Type B pancreatic cell (in vitro differentiated cells): ENCODE data around the gene MYEOV. TPM values are rescaled to one million over a fixed set of nuclear protein-coding genes. Genes with fewer than 3 reads are reported as not detected.

Experiments
- DNase-seq: peaks from one replicate; pipeline ENCODE4 v3.0.0; 2021; ENCODE audit warnings: mixed read lengths; ENCODE audit not compliant: unreplicated experiment; ENCODE audit errors: extremely low spot score
- H3K27ac Mint-ChIP-seq: 2 replicates; pipeline ENCODE4 v1.8.0; 2021; ENCODE audit warnings: mild to moderate bottlenecking, mixed read lengths
- H3K27me3 Mint-ChIP-seq: 2 replicates; pipeline ENCODE4 v1.8.0; 2021; ENCODE audit warnings: mixed read lengths
- H3K36me3 Mint-ChIP-seq: 2 replicates; pipeline ENCODE4 v1.8.0; 2021; ENCODE audit warnings: mixed read lengths
- H3K4me1 Mint-ChIP-seq: one replicate; pipeline ENCODE4 v1.8.0; 2021; ENCODE audit warnings: mixed read lengths; ENCODE audit not compliant: unreplicated experiment
- H3K4me3 Mint-ChIP-seq: 2 replicates; pipeline ENCODE4 v1.8.0; 2021; ENCODE audit warnings: mild to moderate bottlenecking, mixed read lengths
- H3K9me3 Mint-ChIP-seq: 2 replicates; pipeline ENCODE4 v1.8.0; 2021; ENCODE audit warnings: mixed read lengths
- total RNA-seq: library from RNA; stranded (reverse); gene quantifications from 2 replicates; pipeline ENCODE4 v1.2.1, GENCODE V29; 2021; ENCODE audit warnings: low replicate concordance
- TF ChIP-seq, protein P1 (sequence below): fragments of 200-600 bp; sonication (generic); conservative IDR thresholded peaks from 2 replicates; pipeline ENCODE4 v1.5.0; 2021; ENCODE audit warnings: antibody characterized with exemption, mild to moderate bottlenecking

MYEOV gene
- total RNA-seq, 1 donor from 2014 or later = 4.1 TPM

DNA sequence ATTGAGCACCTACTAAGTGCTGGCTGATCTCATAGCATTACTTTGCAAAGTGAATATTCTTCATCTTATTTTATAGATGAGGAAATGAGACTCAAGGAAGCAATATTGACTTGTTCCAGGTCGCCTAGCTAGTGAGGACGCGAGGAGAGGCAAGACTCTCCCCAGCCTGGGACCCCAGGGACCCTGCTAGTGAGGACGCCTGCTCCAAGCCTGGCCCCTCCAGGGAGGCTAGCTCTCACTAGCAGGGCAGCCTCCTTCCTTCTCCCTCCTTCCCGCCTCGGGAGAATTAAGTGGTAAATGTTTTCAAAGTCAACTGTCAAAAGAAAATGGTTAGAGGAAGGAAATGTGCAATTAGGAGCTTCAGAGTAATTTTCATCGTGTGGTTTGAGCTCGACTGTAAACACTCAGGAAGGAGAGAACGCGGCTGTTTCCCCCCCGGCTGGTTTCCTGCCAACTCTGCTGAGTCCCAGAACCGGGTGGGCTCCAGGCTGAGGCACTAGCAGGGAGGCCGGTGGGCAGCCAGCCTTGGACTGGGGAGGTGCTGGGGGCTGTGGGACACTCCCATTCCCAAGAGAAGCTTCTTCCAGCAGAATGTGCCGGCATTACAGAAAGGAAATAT is 17.9 kb downstream of the MYEOV start:
- no peak overlapping the region for H3K4me3 Mint-ChIP-seq
- H3K27me3 Mint-ChIP-seq = peaks cover 7% of the 10 kb centered on the region
- no peak overlapping the region for H3K27ac Mint-ChIP-seq
- peaks cover 11% of the 10 kb centered on the region for H3K4me1 Mint-ChIP-seq
- no peaks in the 10 kb centered on the region for H3K9me3 Mint-ChIP-seq
- no peaks in the 10 kb centered on the region for H3K36me3 Mint-ChIP-seq
- TF ChIP-seq, protein P1, sequence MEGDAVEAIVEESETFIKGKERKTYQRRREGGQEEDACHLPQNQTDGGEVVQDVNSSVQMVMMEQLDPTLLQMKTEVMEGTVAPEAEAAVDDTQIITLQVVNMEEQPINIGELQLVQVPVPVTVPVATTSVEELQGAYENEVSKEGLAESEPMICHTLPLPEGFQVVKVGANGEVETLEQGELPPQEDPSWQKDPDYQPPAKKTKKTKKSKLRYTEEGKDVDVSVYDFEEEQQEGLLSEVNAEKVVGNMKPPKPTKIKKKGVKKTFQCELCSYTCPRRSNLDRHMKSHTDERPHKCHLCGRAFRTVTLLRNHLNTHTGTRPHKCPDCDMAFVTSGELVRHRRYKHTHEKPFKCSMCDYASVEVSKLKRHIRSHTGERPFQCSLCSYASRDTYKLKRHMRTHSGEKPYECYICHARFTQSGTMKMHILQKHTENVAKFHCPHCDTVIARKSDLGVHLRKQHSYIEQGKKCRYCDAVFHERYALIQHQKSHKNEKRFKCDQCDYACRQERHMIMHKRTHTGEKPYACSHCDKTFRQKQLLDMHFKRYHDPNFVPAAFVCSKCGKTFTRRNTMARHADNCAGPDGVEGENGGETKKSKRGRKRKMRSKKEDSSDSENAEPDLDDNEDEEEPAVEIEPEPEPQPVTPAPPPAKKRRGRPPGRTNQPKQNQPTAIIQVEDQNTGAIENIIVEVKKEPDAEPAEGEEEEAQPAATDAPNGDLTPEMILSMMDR = no peak
- no peak for DNase-seq

DNA sequence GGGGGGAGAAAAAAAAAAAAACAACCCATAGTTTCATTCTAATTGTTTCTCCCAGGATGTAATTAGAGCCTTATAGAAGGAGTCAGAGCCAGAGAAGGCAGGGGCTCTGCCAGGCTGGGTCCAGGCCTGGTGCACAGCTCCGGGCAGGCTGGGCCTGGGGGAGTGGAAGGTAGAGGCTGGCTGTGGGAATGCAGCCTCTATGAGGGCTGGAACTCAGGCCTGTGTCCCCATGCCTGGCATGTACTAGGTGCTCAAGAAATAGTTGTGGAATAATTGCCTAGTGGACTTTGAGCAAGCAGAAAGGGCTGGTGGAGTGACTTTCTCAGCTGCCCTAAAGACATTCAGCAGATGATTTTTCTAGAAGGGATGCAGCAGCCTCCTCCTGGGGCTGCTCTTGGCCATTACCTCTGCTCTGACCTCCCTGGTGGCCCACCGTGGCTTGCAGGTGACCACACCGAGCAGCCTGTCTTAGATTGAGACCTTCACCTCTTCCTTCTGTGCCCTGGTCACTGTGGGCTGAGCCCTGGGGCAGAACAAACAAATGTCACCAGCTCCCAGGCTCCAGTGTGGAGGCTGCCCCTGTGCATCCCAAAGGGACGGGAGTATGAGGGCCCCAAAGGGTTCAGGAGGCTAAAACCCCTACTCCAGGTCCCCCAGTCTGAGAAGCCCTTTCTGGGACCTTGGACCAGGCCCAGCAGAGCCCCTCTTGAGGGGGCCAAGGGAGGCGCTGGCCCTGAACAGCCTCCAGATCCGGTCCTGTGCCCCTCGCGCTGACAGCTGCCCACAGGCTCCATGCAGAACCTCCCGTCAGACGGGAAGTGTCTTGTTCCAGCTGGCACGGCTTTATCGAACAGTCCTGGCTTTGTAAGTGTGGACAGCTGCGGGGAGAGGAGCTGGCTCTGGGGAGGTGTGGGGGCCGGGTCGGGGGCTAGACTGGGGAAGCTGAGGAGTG is 18.8 kb downstream of the MYEOV start:
- H3K27ac Mint-ChIP-seq = no peak overlapping the region
- peaks cover 11% of the 10 kb centered on the region for H3K4me1 Mint-ChIP-seq
- TF ChIP-seq, protein P1 = no peak
- DNase-seq = no peak
- peaks cover 1% of the 10 kb centered on the region for H3K36me3 Mint-ChIP-seq
- peaks cover 7% of the 10 kb centered on the region for H3K27me3 Mint-ChIP-seq
- H3K4me3 Mint-ChIP-seq = no peak overlapping the region
- H3K9me3 Mint-ChIP-seq = peaks cover 5% of the 10 kb centered on the region

DNA sequence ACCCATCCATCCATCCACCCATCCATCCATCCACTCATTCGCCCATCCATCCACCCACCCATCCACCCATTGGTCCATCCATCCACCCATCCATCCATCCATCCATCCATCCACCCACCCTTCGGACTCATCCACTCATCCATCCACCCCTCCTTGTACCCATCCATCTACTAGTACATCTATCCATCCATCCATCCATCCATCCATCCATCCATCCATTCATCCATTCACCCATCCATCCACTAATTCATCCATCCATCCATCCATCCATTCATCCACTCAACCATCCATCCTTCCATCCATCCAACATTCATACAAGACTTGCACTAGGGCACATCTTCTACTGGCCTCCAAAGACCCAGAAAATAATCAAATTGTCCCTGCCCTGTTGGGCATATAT is 20.0 kb downstream of the MYEOV start:
- Mint-ChIP-seq H3K9me3 (peaks cover 14% of the 10 kb centered on the region), H3K4me3 (no peak overlapping the region), H3K4me1 (peaks cover 5% of the 10 kb centered on the region), H3K27me3 (peaks cover 3% of the 10 kb centered on the region), H3K36me3 (peaks cover 3% of the 10 kb centered on the region), H3K27ac (no peak overlapping the region)
- no peak for DNase-seq
- TF ChIP-seq, protein P1 = no peak

DNA sequence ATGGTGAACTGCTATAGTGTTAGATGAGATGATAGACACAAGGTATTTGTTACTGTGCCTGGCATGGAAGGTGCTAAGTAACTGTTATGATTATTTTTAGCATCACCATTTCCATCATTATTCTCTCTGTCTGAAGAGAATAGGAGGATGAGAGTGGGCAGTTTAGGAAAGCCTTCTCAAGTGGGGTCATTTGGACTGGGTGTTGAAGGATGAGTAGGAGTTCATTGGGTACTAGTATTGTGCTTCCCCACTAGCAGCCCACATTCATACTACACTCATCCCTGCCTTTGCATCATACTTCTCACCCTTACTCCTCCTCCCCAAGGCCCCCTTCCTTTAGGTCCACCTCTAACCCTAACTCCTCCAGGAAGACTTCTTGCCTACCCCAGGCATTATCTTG is 20.6 kb downstream of the MYEOV start:
- Mint-ChIP-seq H3K36me3 (peaks cover 3% of the 10 kb centered on the region), H3K27me3 (peaks cover 8% of the 10 kb centered on the region), H3K4me3 (no peak overlapping the region), H3K27ac (no peak overlapping the region), H3K4me1 (peaks cover 5% of the 10 kb centered on the region), H3K9me3 (peaks cover 20% of the 10 kb centered on the region)
- TF ChIP-seq, protein P1 = no peak
- no peak for DNase-seq

DNA sequence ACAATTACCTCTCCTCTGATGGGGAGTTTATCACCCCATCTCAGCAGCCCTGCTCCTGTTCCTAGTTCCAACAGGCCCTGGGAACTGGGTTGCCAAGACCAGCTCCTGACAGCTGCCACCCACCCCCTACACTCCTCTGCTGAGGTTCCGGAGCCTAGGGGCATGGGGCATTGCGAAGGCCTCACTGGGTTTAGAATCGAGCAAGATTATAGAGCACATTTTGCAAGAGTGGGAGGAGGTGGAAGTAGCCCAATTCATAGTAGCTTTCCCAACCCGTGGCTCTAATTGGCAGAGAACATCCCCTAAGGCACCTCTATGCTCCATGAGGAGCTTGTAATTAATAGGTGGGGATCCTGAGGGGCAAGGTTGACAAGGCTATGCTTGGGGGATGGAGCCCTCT is 23.0 kb downstream of the MYEOV start:
- peaks cover 21% of the 10 kb centered on the region for H3K9me3 Mint-ChIP-seq
- TF ChIP-seq, protein P1 = no peak
- peaks cover 7% of the 10 kb centered on the region for H3K27me3 Mint-ChIP-seq
- no peak for DNase-seq
- peaks cover 2% of the 10 kb centered on the region for H3K4me1 Mint-ChIP-seq
- H3K4me3 Mint-ChIP-seq = no peak overlapping the region
- peaks cover 3% of the 10 kb centered on the region for H3K36me3 Mint-ChIP-seq
- H3K27ac Mint-ChIP-seq = no peak overlapping the region
